Raji (cell line): ENCODE data around the gene IL6ST.

ENCODE experiments used
- POLR2A ChIP-seq: IDR thresholded peaks from 2 replicates; pipeline ENCODE4 v1.6.1; 2011; ENCODE audit warnings: low read depth, low read length, control low read depth; ENCODE audit not compliant: insufficient read depth

IL6ST gene

GRCh38 chr5:55892479-55892878, 102.3 kb downstream of the IL6ST start:
- TF ChIP-seq POLR2A = no peak

DNA sequence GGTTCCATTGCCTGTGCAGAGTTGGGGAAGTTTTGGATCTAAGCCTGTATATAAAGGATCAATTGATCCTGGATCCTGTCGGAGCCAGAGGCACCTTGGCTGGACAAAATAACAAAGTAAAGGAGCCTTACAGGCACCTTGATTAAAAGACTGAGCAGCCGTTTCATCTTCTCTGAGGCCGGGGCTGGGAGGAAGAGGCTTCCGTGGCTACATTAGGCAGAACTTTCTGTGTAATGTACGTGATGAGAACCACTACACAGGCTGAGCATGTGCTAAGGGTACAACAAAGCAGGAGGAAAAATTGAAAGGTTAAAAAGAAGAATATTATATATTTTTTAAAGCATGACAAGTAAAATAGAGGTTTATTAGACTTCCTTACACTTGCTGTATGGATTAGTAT, 106.6 kb downstream of the IL6ST start:
- TF ChIP-seq POLR2A = no peak

GRCh38 chr5:55885359-55885758, 109.4 kb downstream of the IL6ST start:
- no peak for TF ChIP-seq POLR2A
